A549 (cell line): ENCODE measurements around the gene MTOR. TPM values are rescaled to one million over a fixed set of nuclear protein-coding genes. Genes with fewer than 3 reads are reported as not detected.

Source experiments
- ATAC-seq, 2 experiments: fragments of 200-7000 bp in 1 of 2; fragments of >200 bp in 1 of 2; cut with Nextera tagmentation in 1 of 2; cut with Tn5 transposase in 1 of 2; 3 replicates each; pipeline versions ENCODE4 v1.8.0 to v1.9.1; 2018 to 2020; ENCODE audit warnings: mild to moderate bottlenecking in 1 of 2, moderate library complexity in 1 of 2
- CTCF ChIA-PET: fragments of 300-600 bp; sonication (Branson Sonifier 250); formaldehyde crosslinking; extraction: SDS; loops from one replicate; lab custom pipeline; 2021; ENCODE audit warnings: antibody characterized with exemption, inconsistent platforms; lab: Yijun Ruan, JAX
- POLR2A ChIA-PET: fragments of 350-600 bp; formaldehyde crosslinking; extraction: SDS; loops from one replicate; lab custom pipeline; 2021; ENCODE audit warnings: antibody characterized with exemption, inconsistent platforms; lab: Yijun Ruan, JAX
- DNase-seq, 2 experiments: peaks; one replicate each; pipeline versions ENCODE4 v3.0.0 to v3.0.0-alpha.2; 2011 to 2016; ENCODE audit warnings: low read depth in 1 of 2, low spot score in 1 of 2
- FAIRE-seq: peaks from 2 replicates; lab custom pipeline; 2011; peaks lifted over from hg19 to GRCh38; lab: Jason Lieb, UNC
- H3K27ac ChIP-seq, 2 experiments: fragments of >200 bp; sonication (Bioruptor Twin); formaldehyde crosslinking; 3 replicates each; pipeline ENCODE4 v1.5.1; 2016 to 2017
- H3K4me1 ChIP-seq: fragments of >200 bp; sonication (Bioruptor Twin); formaldehyde crosslinking; 3 replicates; pipeline ENCODE4 v1.6.1; 2016
- H3K4me2 ChIP-seq: fragments of >200 bp; sonication (Bioruptor Twin); formaldehyde crosslinking; 3 replicates; pipeline ENCODE4 v1.6.1; 2016
- H3K4me3 ChIP-seq: fragments of >200 bp; sonication (Bioruptor Twin); formaldehyde crosslinking; 3 replicates; pipeline ENCODE4 v1.5.1; 2016
- H3K9me3 ChIP-seq: fragments of >200 bp; sonication (Bioruptor Twin); formaldehyde crosslinking; 3 replicates; pipeline ENCODE4 v1.6.1; 2016
- ATOH8 ChIP-seq: fragments of 250-450 bp; sonication (Bioruptor Pico); IDR thresholded peaks from 2 replicates; pipeline ENCODE4 v1.5.0; 2020; ENCODE audit warnings: low read depth, mild to moderate bottlenecking, moderate library complexity
- BCL3 ChIP-seq: fragments of >200 bp; sonication (Bioruptor Twin); formaldehyde crosslinking; IDR thresholded peaks from 3 replicates; pipeline ENCODE4 v1.6.1; 2016
- BHLHE40 ChIP-seq: IDR thresholded peaks from 2 replicates; pipeline ENCODE4 v1.6.1; 2012; ENCODE audit warnings: low read depth, low read length, inconsistent platforms
- CBX2 ChIP-seq: fragments of 200-600 bp; sonication (generic); IDR thresholded peaks from 2 replicates; pipeline ENCODE4 v1.6.1; 2016; ENCODE audit warnings: low read depth, mild to moderate bottlenecking, borderline replicate concordance
- CEBPB ChIP-seq, 2 experiments: fragments of >200 bp in 1 of 2; sonication (Bioruptor Twin) in 1 of 2; formaldehyde crosslinking in 1 of 2; IDR thresholded peaks; 2 replicates each; pipeline ENCODE4 v1.6.1; 2012 to 2016
- CTCF ChIP-seq: fragments of >200 bp; sonication (Bioruptor Twin); formaldehyde crosslinking; IDR thresholded peaks from 3 replicates; pipeline ENCODE4 v1.5.1; 2016
- E2F6 ChIP-seq: IDR thresholded peaks from 2 replicates; pipeline ENCODE4 v1.6.1; 2012; ENCODE audit warnings: low read depth, borderline replicate concordance
- FOSB ChIP-seq: fragments of 250-450 bp; sonication (Bioruptor Pico); IDR thresholded peaks from 2 replicates; pipeline ENCODE4 v1.5.0; 2020; ENCODE audit warnings: mild to moderate bottlenecking, moderate library complexity
- FOSL2 ChIP-seq, 2 experiments: fragments of 450-650 bp in 1 of 2; fragments of >200 bp in 1 of 2; sonication (Bioruptor Twin) in 1 of 2; formaldehyde crosslinking; IDR thresholded peaks; 2 replicates each; pipeline versions ENCODE4 v1.5.0 to v1.6.1; 2016 to 2020; ENCODE audit warnings: mild to moderate bottlenecking in 1 of 2, moderate library complexity in 1 of 2
- HDAC2 ChIP-seq: fragments of 200-600 bp; sonication (generic); IDR thresholded peaks from 2 replicates; pipeline ENCODE4 v1.6.1; 2016
- HOXB5 ChIP-seq: fragments of 250-450 bp; sonication (Bioruptor Pico); IDR thresholded peaks from 2 replicates; pipeline ENCODE4 v1.5.0; 2020; ENCODE audit warnings: mild to moderate bottlenecking, moderate library complexity
- JUN ChIP-seq, 2 experiments: fragments of >200 bp; sonication (Bioruptor Twin); formaldehyde crosslinking; IDR thresholded peaks; 2 replicates in 1 of 2; 3 replicates in 1 of 2; pipeline ENCODE4 v1.6.1; 2016 to 2017
- JUNB ChIP-seq: fragments of >200 bp; sonication (Bioruptor Twin); formaldehyde crosslinking; IDR thresholded peaks from 2 replicates; pipeline ENCODE4 v1.6.1; 2016
- KDM1A ChIP-seq: fragments of 200-600 bp; sonication (generic); IDR thresholded peaks from 2 replicates; pipeline ENCODE4 v1.6.1; 2016; ENCODE audit warnings: low read depth, mild to moderate bottlenecking
- MAFK ChIP-seq: fragments of 450-650 bp; IDR thresholded peaks from 2 replicates; pipeline ENCODE4 v1.6.1; 2014; ENCODE audit not compliant: partially characterized antibody
- MAX ChIP-seq: IDR thresholded peaks from 2 replicates; pipeline ENCODE4 v1.6.1; 2012
- NFE2L2 ChIP-seq: fragments of 150-350 bp; conservative IDR thresholded peaks from 2 replicates; pipeline ENCODE4 v1.6.1; 2014; ENCODE audit warnings: low read length
- PHF8 ChIP-seq: fragments of 200-600 bp; sonication (generic); IDR thresholded peaks from 2 replicates; pipeline ENCODE4 v1.6.1; 2016; ENCODE audit warnings: low read depth, mild to moderate bottlenecking, antibody characterized with exemption, moderate library complexity, borderline replicate concordance
- RAD21 ChIP-seq, 2 experiments: fragments of >200 bp in 1 of 2; sonication (Bioruptor Twin) in 1 of 2; formaldehyde crosslinking in 1 of 2; IDR thresholded peaks in 1 of 2; conservative IDR thresholded peaks in 1 of 2; 2 replicates in 1 of 2; 3 replicates in 1 of 2; pipeline ENCODE4 v1.6.1; 2012 to 2018; ENCODE audit warnings: inconsistent platforms in 1 of 2
- RFX5 ChIP-seq: fragments of 450-650 bp; IDR thresholded peaks from 2 replicates; pipeline ENCODE4 v1.7.1; 2014; ENCODE audit warnings: antibody characterized with exemption, mild to moderate bottlenecking, moderate library complexity
- RNF2 ChIP-seq: fragments of 200-600 bp; sonication (generic); IDR thresholded peaks from 2 replicates; pipeline ENCODE4 v1.6.1; 2016; ENCODE audit warnings: low read depth, mild to moderate bottlenecking, antibody characterized with exemption, moderate library complexity, borderline replicate concordance
- TFCP2L1 ChIP-seq: fragments of 250-450 bp; sonication (Bioruptor Pico); IDR thresholded peaks from 2 replicates; pipeline ENCODE4 v1.5.0; 2021; ENCODE audit warnings: mild to moderate bottlenecking
- TP53 ChIP-seq: fragments of 250-450 bp; sonication (Bioruptor Pico); IDR thresholded peaks from 2 replicates; pipeline ENCODE4 v1.5.0; 2021; ENCODE audit warnings: mild to moderate bottlenecking, moderate library complexity
- ZC3H11A ChIP-seq: fragments of 450-650 bp; IDR thresholded peaks from 2 replicates; pipeline ENCODE4 v1.6.1; 2014; ENCODE audit warnings: antibody characterized with exemption, mild to moderate bottlenecking
- WGBS: methylation state at CpG from one replicate; pipeline ENCODE4 v1.1.6; 2017; ENCODE audit errors: missing lambda C conversion rate; 5-methylcytosine and 5-hydroxymethylcytosine counted together
- polyA plus RNA-seq, 4 experiments: library from polyadenylated mRNA; depleted of rRNA in 3 of 4; stranded (reverse); fragments of >200 nt; fragmentation: RNase III in 1 of 4; extraction: RNeasy Plus Mini Kit Qiagen cat#74134 plus additional on column Dnase treatment in 1 of 4; gene quantifications; 2 replicates in 3 of 4; 3 replicates in 1 of 4; pipeline ENCODE4 v1.2.3, GENCODE V29; 2011 to 2017

Gene MTOR
- polyA plus RNA-seq, 2 of the 4 experiments (the other 2 are of a cell fraction) = 15.7 to 28.5 TPM

- Histone ChIP-seq H3K4me1 (peaks cover 5% of the 10 kb centered on the region; the same call in 1 of the 3 replicates), H3K4me2 (no peak overlapping the region), H3K9me3 (no peaks in the 10 kb centered on the region), H3K27ac (no peak overlapping the region), H3K4me3 (no peak overlapping the region)
- no peak for TF ChIP-seq PHF8
- TF ChIP-seq FOSL2 (IDR thresholded peaks at IDR 0.05) = no peak
- TF ChIP-seq FOSL2 (CRISPR knock-in tag; IDR thresholded peaks at IDR 0.05) = no peak
- no peak for TF ChIP-seq TFCP2L1 (CRISPR knock-in tag)
- no peak for TF ChIP-seq ATOH8
- TF ChIP-seq BCL3 = no peak
- TF ChIP-seq KDM1A = no peak
- CTCF ChIA-PET = no interaction called here
- ATAC-seq (no peak), DNase-seq (no peak), FAIRE-seq (no peak)
- 100% methylated on average over 1 of the region's 1 CpG for WGBS
- POLR2A ChIA-PET = no interaction called here
Measured at GRCh38 chr1:11256299-11256698, 6.1 kb downstream of the MTOR start.

GRCh38 chr1:11253226-11253625, 9.1 kb downstream of the MTOR start:
- CTCF ChIA-PET = interaction anchor here (0.5 to 3.2 kb wide), 6 partner anchors 9 to 216 kb away, joined by 3 to 17 read pairs (median 4); partner anchors contain the start of gene MTOR
- POLR2A ChIA-PET = interaction anchor here (1.3 kb wide), 1 partner anchor 10 kb away, joined by 5 read pairs; the partner anchor contains the start of gene MTOR
- TF ChIP-seq CBX2 (no peak), RAD21 (conservative IDR thresholded peaks at IDR 0.05 in 1 of 2, IDR thresholded peaks at IDR 0.05 in 1 of 2) (no peak), HOXB5 (no peak), BHLHE40 (no peak), RNF2 (no peak), RFX5 (no peak), NFE2L2 (no peak), MAFK (no peak), JUNB (no peak), ATOH8 (no peak), MAX (no peak), FOSB (CRISPR knock-in tag) (no peak), E2F6 (no peak), ZC3H11A (no peak), JUN (IDR thresholded peaks at IDR 0.05) (no peak), TP53 (CRISPR knock-in tag) (no peak), CEBPB (IDR thresholded peaks at IDR 0.05) (no peak), CTCF (no peak), HDAC2 (no peak)
- TF ChIP-seq, all 56 proteins: peak for 0

More at GRCh38 chr1:11253226-11253625, 9.1 kb downstream of the MTOR start:
- no peak overlapping the region for H3K4me2 ChIP-seq
- ATAC-seq = no peak
- FAIRE-seq = no peak
- no peak overlapping the region for H3K27ac ChIP-seq
- 0 out of 3 replicates have a peak, but pooled peaks cover 3% of the 10 kb centered on the region for H3K4me1 ChIP-seq
- 76% methylated on average over 8 of the region's 8 CpGs for WGBS
- DNase-seq = no peak
- no peaks in the 10 kb centered on the region for H3K9me3 ChIP-seq
- no peak overlapping the region for H3K4me3 ChIP-seq
